HepG2 (cell line): Measurements from ENCODE around the gene CEACAM16. TPM values are rescaled to one million over a fixed set of nuclear protein-coding genes. Genes with fewer than 3 reads are reported as not detected.

Experiments used
- BRD4 ChIP-seq: sonication (generic); formaldehyde crosslinking; IDR thresholded peaks from 2 replicates; pipeline ENCODE4 v1.4.0; 2020; ENCODE audit warnings: missing genetic modification reagents
- FOXK2 ChIP-seq: fragments of 450-650 bp; IDR thresholded peaks from 2 replicates; pipeline ENCODE4 v1.6.1; 2016
- GABPA ChIP-seq, 2 experiments: IDR thresholded peaks; 2 replicates each; pipeline ENCODE4 v1.6.1; 2011 to 2016; ENCODE audit warnings: low read depth in 2 of 2, low read length in 1 of 2, missing biosample characterization in 1 of 2, missing genetic modification characterization in 1 of 2
- GATAD2A ChIP-seq: IDR thresholded peaks from 2 replicates; pipeline ENCODE4 v1.6.1; 2016
- HHEX ChIP-seq: IDR thresholded peaks from 2 replicates; pipeline ENCODE4 v1.6.1; 2016; ENCODE audit warnings: control low read depth
- HNRNPL ChIP-seq: fragments of 200-400 bp; formaldehyde crosslinking; IDR thresholded peaks from 2 replicates; pipeline ENCODE4 v1.6.1; 2017; ENCODE audit warnings: mild to moderate bottlenecking, low read depth, low read length
- ISL2 ChIP-seq: sonication (generic); formaldehyde crosslinking; IDR thresholded peaks from 2 replicates; pipeline ENCODE4 v1.5.0; 2020; ENCODE audit warnings: missing genetic modification reagents
- NCOR1 ChIP-seq: fragments of 200-600 bp; sonication (generic); IDR thresholded peaks from 2 replicates; pipeline ENCODE4 v1.7.0; 2017; ENCODE audit warnings: antibody characterized with exemption, low read length, borderline replicate concordance
- NFATC3 ChIP-seq: sonication (generic); formaldehyde crosslinking; IDR thresholded peaks from 2 replicates; pipeline ENCODE4 v1.5.1; 2020; ENCODE audit warnings: mild to moderate bottlenecking, missing genetic modification reagents
- NFIC ChIP-seq: IDR thresholded peaks from 2 replicates; pipeline ENCODE4 v1.6.1; 2012; ENCODE audit warnings: mild to moderate bottlenecking, low read length, inconsistent platforms
- NFYC ChIP-seq: IDR thresholded peaks from 2 replicates; pipeline ENCODE4 v1.6.1; 2016; ENCODE audit warnings: missing genetic modification reagents, missing compliant biosample characterization
- NKX3-1 ChIP-seq: sonication (generic); formaldehyde crosslinking; IDR thresholded peaks from 2 replicates; pipeline ENCODE4 v1.5.0; 2020; ENCODE audit warnings: missing genetic modification reagents
- POGZ ChIP-seq: sonication (generic); formaldehyde crosslinking; IDR thresholded peaks from 2 replicates; pipeline ENCODE4 v1.4.0; 2020; ENCODE audit warnings: mild to moderate bottlenecking, missing genetic modification reagents
- SMYD3 ChIP-seq: sonication (generic); formaldehyde crosslinking; IDR thresholded peaks from 2 replicates; pipeline ENCODE4 v1.8.1; 2023; ENCODE audit warnings: mild to moderate bottlenecking, missing genetic modification reagents
- TOE1 ChIP-seq: sonication (generic); formaldehyde crosslinking; IDR thresholded peaks from 2 replicates; pipeline ENCODE4 v1.4.0; 2020; ENCODE audit warnings: mild to moderate bottlenecking, missing genetic modification reagents
- TOPORS ChIP-seq: sonication (generic); formaldehyde crosslinking; IDR thresholded peaks from 2 replicates; pipeline ENCODE4 v1.8.0; 2023; ENCODE audit warnings: mild to moderate bottlenecking, missing genetic modification reagents
- ZNF274 ChIP-seq: sonication (generic); formaldehyde crosslinking; IDR thresholded peaks from 2 replicates; pipeline ENCODE4 v1.5.1; 2020; ENCODE audit warnings: mild to moderate bottlenecking, missing genetic modification reagents
- ZNF296 ChIP-seq: sonication (generic); formaldehyde crosslinking; conservative IDR thresholded peaks from 2 replicates; pipeline ENCODE4 v1.5.0; 2020; ENCODE audit warnings: mild to moderate bottlenecking, missing genetic modification reagents
- ZNF335 ChIP-seq: sonication (generic); formaldehyde crosslinking; IDR thresholded peaks from 2 replicates; pipeline ENCODE4 v1.4.0; 2020; ENCODE audit warnings: missing genetic modification reagents
- ZNF674 ChIP-seq: sonication (generic); formaldehyde crosslinking; IDR thresholded peaks from 2 replicates; pipeline ENCODE4 v1.5.0; 2020; ENCODE audit warnings: low read depth, mild to moderate bottlenecking, missing genetic modification reagents
- ZNF747 ChIP-seq: sonication (generic); formaldehyde crosslinking; IDR thresholded peaks from 2 replicates; pipeline ENCODE4 v1.8.1; 2023; ENCODE audit warnings: missing genetic modification reagents, mild to moderate bottlenecking, borderline replicate concordance
- ZNF891 ChIP-seq: sonication (generic); formaldehyde crosslinking; IDR thresholded peaks from 2 replicates; pipeline ENCODE4 v1.5.0; 2020; ENCODE audit warnings: mild to moderate bottlenecking, missing genetic modification reagents
- polyA plus RNA-seq, 8 experiments: library from polyadenylated mRNA; depleted of rRNA in 3 of 8; stranded (reverse) in 7 of 8; unstranded in 1 of 8; fragments of >200 nt; fragmentation: Illumina TruSeq in 4 of 8; extraction: Trizol in 4 of 8; gene quantifications; 2 replicates each; pipeline versions ENCODE4 v1.2.1 to v1.2.3, GENCODE V29; 2011 to 2016; ENCODE audit warnings: low read depth in 4 of 8, missing spikeins in 1 of 8, mixed read lengths in 1 of 8; ENCODE audit not compliant: insufficient read depth in 1 of 8
- total RNA-seq, 5 experiments: library from RNA; depleted of rRNA; stranded (reverse); fragments of >200 nt; fragmentation: Illumina TruSeq; extraction: Trizol; gene quantifications; 2 replicates each; pipeline ENCODE4 v1.2.3, GENCODE V29; 2016; ENCODE audit warnings: low read depth in 1 of 5
- TF ChIP-seq, protein P1 (sequence below): IDR thresholded peaks from 2 replicates; pipeline ENCODE4 v1.6.1; 2016
- TF ChIP-seq, protein P2 (sequence below): sonication (generic); formaldehyde crosslinking; IDR thresholded peaks from 2 replicates; pipeline ENCODE4 v1.5.0; 2020; ENCODE audit warnings: mild to moderate bottlenecking, missing genetic modification reagents
- TF ChIP-seq, protein P3 (sequence below): sonication (generic); formaldehyde crosslinking; IDR thresholded peaks from 2 replicates; pipeline ENCODE4 v1.4.0; 2020; ENCODE audit warnings: missing genetic modification reagents
- TF ChIP-seq, protein P4 (sequence below): sonication (generic); formaldehyde crosslinking; IDR thresholded peaks from 2 replicates; pipeline ENCODE4 v1.5.0; 2020; ENCODE audit warnings: missing genetic modification reagents
- TF ChIP-seq, protein P5 (sequence below): sonication (generic); formaldehyde crosslinking; IDR thresholded peaks from 2 replicates; pipeline ENCODE4 v1.4.0; 2020; ENCODE audit warnings: missing genetic modification reagents

CEACAM16 gene
- total and polyA plus RNA-seq, 2 of the 13 experiments (the other 11 are each of a cell fraction or from before 2014, with no cell fraction given), result not detected

DNA sequence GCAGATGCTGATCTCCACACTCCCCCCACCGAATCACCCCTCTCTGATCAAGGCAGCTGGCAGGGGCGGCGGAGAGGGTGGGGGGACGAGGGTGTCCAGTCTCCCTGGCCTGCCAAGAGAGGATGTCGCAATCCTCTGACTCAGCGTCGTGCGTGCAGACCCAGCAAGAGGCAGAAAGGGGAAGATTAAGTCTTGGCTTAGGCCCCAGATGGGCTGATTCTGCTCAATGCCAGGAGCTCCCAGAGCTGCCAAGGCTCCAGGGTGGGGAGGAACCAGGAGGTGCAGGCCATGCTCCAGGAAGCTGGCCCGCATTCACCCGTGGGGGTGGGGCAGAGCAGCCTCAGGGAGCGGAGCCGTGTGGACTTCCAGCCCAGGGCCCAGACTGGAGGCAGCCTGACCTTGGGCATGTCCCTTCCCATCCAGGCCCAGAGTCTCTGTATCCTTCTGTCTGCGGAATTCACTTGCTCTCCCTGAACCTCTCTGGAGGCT is 42.9 kb downstream of the CEACAM16 start (continued):
- TF ChIP-seq SMYD3 (CRISPR knock-in tag) (no peak), NFIC (no peak), BRD4 (CRISPR knock-in tag) (0 out of 2 replicates have a peak, but pooled peaks have one; percentile 31), NCOR1 (no peak; the same call in 1 of the 2 replicates), ZNF274 (CRISPR knock-in tag) (no peak), ISL2 (CRISPR knock-in tag) (peak; percentile 41; the same call in 1 of the 2 replicates), TOE1 (CRISPR knock-in tag) (no peak), NFYC (no peak), HHEX (CRISPR knock-in tag) (no peak), ZNF891 (CRISPR knock-in tag) (no peak), ZNF747 (CRISPR knock-in tag) (no peak), TOPORS (CRISPR knock-in tag) (no peak), NFATC3 (CRISPR knock-in tag) (no peak), GATAD2A (peak; percentile 74), HNRNPL (peak; percentile 73; the same call in 1 of the 2 replicates), ZNF296 (CRISPR knock-in tag) (no peak), NKX3-1 (CRISPR knock-in tag) (no peak), FOXK2 (no peak), ZNF335 (CRISPR knock-in tag) (no peak), GABPA (IDR thresholded peaks at IDR 0.05; ENCODE audit: low read depth, low read length) (no peak), GABPA (CRISPR knock-in tag; IDR thresholded peaks at IDR 0.05; ENCODE audit: low read depth) (no peak), ZNF674 (no peak), POGZ (peak; percentile 15; the same call in 1 of the 2 replicates)
- TF ChIP-seq, protein P1, sequence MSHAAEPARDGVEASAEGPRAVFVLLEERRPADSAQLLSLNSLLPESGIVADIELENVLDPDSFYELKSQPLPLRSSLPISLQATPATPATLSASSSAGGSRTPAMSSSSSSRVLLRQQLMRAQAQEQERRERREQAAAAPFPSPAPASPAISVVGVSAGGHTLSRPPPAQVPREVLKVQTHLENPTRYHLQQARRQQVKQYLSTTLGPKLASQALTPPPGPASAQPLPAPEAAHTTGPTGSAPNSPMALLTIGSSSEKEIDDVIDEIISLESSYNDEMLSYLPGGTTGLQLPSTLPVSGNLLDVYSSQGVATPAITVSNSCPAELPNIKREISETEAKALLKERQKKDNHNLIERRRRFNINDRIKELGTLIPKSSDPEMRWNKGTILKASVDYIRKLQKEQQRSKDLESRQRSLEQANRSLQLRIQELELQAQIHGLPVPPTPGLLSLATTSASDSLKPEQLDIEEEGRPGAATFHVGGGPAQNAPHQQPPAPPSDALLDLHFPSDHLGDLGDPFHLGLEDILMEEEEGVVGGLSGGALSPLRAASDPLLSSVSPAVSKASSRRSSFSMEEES (CRISPR knock-in tag), result no peak
- TF ChIP-seq, protein P2, sequence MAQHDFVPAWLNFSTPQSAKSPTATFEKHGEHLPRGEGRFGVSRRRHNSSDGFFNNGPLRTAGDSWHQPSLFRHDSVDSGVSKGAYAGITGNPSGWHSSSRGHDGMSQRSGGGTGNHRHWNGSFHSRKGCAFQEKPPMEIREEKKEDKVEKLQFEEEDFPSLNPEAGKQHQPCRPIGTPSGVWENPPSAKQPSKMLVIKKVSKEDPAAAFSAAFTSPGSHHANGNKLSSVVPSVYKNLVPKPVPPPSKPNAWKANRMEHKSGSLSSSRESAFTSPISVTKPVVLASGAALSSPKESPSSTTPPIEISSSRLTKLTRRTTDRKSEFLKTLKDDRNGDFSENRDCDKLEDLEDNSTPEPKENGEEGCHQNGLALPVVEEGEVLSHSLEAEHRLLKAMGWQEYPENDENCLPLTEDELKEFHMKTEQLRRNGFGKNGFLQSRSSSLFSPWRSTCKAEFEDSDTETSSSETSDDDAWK (CRISPR knock-in tag), result no peak
- TF ChIP-seq, protein P3, sequence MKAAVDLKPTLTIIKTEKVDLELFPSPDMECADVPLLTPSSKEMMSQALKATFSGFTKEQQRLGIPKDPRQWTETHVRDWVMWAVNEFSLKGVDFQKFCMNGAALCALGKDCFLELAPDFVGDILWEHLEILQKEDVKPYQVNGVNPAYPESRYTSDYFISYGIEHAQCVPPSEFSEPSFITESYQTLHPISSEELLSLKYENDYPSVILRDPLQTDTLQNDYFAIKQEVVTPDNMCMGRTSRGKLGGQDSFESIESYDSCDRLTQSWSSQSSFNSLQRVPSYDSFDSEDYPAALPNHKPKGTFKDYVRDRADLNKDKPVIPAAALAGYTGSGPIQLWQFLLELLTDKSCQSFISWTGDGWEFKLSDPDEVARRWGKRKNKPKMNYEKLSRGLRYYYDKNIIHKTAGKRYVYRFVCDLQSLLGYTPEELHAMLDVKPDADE (CRISPR knock-in tag), result no peak
- TF ChIP-seq, protein P4, sequence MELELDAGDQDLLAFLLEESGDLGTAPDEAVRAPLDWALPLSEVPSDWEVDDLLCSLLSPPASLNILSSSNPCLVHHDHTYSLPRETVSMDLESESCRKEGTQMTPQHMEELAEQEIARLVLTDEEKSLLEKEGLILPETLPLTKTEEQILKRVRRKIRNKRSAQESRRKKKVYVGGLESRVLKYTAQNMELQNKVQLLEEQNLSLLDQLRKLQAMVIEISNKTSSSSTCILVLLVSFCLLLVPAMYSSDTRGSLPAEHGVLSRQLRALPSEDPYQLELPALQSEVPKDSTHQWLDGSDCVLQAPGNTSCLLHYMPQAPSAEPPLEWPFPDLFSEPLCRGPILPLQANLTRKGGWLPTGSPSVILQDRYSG, result no peak
- TF ChIP-seq, protein P5, sequence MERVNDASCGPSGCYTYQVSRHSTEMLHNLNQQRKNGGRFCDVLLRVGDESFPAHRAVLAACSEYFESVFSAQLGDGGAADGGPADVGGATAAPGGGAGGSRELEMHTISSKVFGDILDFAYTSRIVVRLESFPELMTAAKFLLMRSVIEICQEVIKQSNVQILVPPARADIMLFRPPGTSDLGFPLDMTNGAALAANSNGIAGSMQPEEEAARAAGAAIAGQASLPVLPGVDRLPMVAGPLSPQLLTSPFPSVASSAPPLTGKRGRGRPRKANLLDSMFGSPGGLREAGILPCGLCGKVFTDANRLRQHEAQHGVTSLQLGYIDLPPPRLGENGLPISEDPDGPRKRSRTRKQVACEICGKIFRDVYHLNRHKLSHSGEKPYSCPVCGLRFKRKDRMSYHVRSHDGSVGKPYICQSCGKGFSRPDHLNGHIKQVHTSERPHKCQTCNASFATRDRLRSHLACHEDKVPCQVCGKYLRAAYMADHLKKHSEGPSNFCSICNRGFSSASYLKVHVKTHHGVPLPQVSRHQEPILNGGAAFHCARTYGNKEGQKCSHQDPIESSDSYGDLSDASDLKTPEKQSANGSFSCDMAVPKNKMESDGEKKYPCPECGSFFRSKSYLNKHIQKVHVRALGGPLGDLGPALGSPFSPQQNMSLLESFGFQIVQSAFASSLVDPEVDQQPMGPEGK (CRISPR knock-in tag), result peak; percentile 95
